SIG-M5 treated with dmso at 0.1 percent for 504 hours (cell line): ENCODE measurements around the gene PRKAG2.
"Not testable (repeated sequence)": the region's sequence is repeated elsewhere in the genome, so short reads cannot be mapped to it uniquely, and the experiment has no call there.

Experiments used
- DNase-seq: peaks from one replicate; lab custom pipeline; 2025; ENCODE audit not compliant: unreplicated experiment; lab: John Stamatoyannopoulos, UW

Gene PRKAG2

DNA sequence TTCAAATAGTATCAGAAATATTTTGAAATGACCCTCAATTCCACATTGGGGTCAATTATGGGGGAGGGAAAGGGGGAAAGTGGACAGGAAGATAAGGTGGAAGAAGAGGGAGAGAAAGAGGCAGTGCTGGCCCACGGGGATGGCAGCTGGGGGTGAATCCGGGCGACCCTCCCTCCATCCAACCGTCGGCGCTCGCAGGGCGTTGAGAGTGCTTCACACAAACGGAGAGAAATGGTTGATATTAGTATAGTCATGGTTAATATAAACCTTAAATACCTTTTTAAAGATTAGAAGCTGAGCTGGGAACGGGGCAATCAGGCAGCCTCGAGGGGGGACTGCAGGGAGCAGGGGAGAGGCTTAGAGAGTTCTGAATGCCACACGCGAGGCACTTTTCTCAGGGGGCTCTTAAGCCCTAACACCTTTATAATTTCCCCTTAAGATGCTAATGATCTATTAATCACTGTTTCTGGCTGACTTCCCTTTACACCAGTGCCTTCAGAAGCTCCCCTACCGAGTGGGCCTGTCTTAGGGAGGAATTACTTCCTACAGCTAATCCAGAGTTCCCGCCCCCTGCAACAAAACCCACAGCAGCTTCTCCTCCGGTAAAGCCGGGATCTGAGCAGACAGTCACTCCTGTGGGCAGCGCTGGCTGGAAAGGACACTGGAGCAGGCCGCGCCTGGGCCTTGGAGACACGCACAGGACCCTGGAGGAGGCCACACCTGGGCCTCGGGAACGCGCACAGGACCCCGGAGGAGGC is 39.5 kb downstream of the PRKAG2 start:
- no peak for DNase-seq

DNA sequence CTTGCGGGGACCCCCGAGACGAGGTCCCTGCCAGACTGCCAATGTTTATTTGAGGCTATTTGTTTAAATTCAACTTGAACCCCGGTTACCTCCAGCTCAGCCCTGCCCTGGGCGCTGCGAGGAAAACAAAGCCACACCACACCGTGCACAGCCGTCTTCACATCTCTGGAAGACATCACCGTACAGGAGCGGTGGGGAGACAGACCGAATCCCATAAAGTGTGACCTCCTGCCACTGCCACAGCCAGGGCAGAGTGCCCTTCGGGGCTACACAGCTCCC is 40.0 kb downstream of the PRKAG2 start:
- DNase-seq = no peak

DNA sequence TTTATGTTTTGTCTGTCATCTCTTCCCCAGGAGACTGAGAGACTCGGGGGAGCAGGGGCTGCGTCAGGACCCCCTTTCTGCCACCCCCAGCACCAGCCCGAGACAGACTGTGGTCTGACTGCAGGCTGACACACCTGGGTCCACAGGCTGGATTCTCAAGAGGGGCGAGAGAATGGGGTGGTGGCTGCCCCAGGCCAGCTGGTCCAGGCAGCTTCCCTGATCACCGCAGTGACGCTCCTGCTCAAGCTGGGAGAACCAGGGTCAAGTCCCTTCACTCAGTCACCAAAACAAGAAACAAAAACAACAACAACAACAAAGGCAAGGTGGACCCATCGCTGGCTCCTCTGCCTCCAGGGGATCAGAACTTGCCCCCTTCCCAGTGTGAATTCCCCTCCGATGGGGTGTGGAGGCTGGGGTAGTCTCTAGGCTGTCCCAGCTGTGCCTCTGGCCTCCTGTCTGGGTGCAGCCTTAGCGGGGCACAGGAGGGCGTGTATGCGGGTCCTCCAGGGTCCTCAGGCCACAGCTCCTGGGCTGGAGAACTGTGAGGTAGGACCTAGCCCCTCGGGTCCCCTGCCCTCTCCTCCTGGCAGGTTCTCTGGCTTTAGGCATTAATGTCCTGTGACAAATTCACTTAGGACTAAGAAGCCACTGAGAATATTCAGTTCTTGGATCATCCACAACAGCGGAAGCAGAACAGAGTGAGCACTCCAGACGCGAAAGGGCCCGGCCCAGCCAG is 40.6 kb downstream of the PRKAG2 start:
- no peak for DNase-seq

DNA sequence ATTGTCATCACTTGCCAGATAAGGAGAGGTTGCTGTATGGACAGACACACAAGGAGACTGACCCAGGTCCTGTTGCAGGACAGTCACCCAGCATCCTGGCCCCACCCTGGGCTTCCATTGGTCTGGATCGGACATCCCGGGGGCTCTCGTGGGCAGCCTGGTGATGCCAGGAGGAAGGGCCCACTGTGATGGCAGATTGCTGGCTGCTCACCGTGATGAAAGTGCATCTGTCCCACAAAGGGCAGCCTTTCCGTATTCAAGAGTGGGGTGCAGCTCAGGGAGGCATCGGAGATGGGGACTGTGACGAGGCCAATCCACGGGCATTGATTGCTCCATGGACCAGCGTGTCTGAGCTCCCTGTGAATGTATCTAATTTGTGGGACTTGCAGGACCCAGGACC is 41.3 kb downstream of the PRKAG2 start:
- DNase-seq = no peak

DNA sequence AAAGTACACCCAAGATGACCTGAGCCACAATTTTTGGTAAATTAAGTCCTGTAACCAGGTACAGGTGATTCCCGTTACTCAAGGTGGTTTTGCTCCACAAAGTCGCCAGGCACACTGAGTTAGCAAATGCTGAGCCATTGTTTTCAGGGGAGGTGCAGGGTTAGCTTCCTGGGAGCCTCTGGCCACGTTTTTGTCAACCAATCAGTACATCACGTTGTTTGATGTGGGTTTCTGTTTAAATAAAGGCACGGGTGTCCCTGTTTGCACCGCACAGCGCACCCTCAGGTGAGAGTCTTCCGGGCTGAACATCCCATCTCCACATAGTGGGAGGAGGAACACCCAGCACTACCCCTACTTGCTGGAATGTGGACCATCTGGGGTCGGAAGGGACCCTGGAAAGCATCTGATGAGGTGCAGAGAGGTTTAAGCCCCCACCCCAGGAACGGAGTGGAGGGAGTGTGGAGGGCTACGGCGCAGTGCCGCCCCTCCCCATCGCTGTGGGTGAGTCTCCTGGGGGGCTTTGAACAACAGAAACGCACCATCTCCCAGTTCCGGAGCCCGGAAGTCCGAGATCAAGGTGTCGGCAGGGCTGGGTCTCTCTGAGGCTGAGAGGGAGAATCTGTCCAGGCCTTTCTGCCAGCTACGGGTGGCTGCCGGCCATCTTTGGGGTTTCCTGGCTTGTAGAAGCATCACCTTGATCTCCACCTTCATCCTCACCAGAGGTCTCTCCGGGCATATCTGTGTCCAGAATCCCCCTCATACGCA is 42.5 kb downstream of the PRKAG2 start:
- DNase-seq = no peak

DNA sequence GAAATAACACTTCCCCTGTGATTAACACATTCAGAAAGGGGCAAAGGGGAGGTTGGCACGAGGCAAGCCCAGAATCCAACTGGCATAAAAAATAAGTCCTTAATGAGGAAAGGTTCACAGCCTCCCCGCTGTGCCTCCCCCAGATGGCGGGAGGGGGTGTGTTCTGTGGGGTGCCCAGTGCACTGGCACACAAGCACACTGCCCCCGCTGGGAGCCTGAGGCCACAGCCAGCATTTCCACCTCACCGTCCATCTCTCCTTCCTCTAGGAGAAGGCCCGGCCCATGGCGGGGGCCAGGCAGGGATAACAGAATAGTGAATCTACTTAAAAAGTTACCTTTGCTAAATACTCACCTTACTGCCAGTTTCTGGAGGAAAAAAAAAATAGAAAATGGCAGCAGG is 43.2 kb downstream of the PRKAG2 start:
- no peak for DNase-seq

DNA sequence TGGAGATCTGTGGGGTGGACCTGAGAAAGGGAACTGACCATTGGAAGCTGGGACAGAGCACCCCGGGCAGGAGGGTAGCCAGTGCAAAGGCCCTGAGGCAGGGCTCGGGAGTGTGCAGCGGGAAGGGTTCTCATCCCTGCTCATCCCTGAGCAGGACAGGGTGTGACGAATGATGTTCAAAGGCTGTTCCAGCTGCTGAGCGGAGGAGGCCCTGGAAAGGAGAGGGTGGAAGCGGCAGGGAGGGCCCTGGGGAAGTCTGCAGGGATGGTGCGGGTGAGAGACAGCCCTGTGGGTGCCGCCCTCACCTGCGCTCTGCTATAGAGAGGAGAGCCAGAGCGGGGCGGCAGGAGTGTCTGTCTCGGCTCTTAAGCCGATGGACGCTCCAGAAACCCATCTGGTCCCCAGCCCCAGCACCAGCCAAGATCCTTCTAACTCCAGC is 43.7 kb downstream of the PRKAG2 start:
- DNase-seq = no peak

DNA sequence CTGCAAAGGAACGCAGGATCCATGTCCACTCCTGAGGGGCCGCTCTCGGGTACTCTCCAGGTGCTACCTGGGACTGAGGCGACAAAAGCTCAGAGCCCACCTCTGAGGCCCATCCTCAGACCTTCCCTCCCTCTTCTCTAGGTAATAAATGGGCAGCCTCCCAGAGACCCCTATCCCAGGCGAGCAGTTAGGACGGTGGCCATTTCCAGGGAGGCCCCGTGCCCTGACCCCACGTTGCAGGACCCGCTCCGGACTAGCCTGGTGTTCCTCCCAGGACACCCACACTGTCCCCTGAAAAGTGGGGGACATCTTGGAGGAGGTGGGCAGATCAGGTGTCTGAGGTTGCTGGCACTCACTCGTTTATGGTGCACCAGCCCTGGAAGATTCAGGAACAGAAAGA is 44.3 kb downstream of the PRKAG2 start:
- no peak for DNase-seq

DNA sequence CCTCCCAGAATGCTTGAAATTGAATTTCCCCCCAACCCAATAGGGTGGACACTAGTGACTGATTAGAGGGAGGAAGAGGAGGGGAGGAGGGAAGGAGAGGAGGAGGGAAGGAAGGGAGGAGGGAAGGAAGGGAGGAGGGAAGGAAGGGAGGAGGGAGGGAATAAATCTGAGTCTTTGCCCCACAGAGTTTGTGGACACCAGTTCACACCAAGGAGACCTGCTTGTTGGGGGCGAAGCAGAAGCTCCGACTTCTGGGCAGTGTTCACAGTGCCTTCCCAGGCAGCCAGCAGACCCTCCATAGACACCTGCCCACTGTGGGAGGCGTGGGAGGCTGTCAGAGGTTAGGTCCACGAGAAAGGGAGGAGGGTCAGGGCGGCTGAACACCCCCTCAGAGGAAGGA is 44.8 kb downstream of the PRKAG2 start:
- DNase-seq = no peak

DNA sequence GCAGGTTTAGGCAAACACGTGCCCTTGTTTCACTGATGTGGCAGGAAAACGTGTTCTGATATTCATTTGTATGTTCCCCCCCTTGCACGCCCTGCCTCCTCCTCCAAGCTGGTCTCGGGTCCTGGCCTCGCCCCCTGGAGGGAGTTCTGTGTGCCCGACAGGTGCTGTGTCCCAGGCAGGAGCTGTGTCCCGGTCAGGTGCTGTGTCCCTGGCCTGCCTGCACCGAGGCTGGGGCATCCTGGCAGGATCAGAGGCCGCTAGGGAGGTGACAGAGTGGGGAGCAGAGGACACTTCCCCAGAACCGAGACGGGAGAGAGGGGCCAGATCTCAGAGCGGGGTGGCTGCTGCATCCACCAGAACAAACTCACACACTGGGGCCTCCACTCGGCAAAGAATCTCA is 45.3 kb downstream of the PRKAG2 start:
- no peak for DNase-seq

DNA sequence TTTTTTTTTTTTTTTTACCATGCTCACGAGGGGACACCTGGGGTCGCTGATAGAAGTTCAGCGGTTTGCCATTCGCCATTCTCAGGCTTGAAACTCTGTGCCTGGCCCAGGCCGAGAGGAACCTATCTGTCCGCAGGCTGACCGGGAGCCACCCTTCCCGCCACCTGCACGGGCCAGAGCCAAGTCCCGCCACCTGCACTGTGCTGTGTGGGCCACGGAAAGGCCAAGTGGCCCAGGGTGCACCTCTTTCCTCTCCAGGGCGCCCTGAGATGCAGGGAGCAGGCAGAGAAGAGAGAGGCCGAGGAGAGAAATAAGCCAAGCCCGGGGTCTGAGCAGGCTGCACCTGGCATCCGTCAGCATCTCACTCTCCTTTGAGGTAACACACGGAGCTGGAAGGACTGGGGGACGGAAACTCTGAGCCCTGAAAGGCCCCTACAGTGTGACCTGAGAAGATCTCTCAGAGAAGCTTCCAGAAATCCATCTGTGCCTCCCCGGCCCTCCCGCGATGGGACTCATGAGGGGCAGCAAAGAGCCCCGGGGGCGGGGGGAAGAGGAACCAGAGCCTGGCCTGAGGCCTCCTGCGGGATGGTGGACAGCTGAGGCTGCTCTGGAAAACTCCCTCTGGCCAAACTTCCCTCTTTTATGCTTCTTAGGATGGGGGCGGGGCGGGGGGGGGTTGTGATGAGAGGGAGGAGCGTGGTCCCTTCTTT is 46.6 kb downstream of the PRKAG2 start:
- DNase-seq = no peak

DNA sequence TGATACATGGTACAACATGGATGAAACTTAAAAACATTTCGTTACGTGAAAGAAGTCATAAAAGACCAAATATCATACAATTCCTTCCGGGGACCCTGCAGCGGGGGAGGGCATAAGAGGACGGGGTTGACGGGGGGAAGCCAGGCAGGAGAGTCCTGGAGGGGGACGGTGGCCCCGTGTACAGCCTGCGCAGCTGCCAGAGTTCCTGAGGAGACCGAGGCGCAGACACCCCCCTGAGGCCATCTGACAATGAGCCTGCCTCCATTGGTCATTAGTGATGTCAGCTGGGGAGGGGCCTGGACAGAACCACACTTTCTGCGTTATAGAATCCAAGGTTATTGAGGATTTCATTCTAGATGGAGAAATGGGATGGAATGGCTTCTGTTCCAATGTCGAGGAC is 47.2 kb downstream of the PRKAG2 start:
- no peak for DNase-seq

DNA sequence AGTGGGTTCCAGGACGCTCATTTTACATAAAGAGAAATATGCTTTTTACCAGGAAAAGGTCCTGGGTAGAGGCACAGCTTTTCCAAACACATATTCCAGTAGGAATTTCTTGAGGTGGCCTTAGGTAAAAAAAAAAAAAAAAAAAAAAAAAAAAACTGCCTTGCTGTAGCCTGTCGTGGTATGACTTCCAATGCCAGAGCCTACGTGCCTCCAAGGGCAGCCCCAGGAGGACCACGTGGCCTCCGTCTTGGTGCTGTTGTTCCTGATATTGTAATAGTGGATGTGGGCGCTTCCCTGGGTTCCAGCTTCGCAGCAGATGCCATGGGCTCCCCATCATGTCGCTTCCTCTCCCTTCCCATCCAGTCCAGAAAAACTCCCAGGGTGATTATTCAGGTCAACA is 49.3 kb downstream of the PRKAG2 start:
- no peak for DNase-seq

DNA sequence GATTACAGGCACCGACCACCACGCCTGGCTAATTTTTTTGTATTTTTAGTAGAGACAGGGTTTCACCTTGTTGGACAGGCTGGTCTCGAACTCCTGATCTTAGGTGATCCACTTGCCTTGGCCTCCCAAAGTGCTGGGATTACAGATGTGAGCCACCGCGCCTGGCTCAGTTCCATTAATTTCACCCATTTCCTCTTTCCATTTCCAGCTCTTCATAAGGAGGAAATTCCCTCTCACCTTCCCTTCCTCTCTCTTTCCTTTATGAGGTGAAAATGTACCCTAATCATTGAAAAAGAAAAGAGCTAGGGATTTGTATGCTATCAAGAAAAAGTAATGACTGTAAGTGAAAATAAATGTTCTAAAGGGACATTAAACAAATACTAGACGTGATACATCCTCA is 50.6 kb downstream of the PRKAG2 start:
- DNase-seq = not testable (repeated sequence)

DNA sequence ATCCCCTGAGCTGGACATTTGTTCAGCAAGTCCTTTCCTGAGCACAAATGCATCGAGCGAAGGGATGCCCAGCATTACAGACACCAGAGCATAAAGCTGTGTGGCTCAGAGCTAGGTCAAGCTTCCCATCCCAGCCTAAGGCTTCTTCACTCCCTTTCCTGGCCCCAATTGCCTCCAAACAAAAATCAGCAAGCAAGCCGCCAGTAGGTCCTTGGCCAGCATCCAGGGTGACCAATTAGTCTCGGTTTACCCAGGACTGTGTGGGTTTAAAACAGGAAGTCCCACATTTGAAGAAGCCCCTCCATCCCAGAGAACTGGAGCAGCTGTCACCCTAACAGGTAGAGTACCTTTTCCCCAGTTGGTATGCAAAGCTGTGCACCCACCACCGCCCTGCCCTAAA is 51.2 kb downstream of the PRKAG2 start:
- DNase-seq = no peak

DNA sequence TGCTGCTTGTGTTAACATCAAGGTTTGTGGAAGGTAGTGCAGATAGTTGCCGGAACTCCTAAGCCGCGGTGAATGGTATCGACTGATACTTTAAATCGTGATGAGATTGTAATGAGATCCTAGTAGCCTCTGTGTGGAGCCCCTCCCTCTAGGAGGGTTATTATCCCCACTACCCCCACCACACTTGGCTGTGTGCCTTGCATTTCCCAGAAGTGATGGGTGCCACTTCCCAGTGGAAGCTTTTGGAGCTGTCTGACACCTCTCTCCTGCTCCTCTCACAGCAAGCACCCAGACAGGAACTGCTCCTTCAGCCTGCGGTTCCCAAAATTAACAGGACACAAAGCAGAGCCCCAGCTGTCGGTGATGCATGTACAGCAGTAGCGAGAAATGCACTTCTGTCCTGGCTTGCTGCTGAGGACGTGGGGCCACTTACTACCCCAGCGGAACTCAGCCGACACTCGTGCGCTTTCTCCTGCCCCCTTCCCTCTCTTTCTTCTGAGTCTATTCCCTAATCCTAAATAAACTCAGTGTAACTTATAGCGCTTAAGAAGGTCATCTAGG is 52.5 kb downstream of the PRKAG2 start:
- DNase-seq = no peak

DNA sequence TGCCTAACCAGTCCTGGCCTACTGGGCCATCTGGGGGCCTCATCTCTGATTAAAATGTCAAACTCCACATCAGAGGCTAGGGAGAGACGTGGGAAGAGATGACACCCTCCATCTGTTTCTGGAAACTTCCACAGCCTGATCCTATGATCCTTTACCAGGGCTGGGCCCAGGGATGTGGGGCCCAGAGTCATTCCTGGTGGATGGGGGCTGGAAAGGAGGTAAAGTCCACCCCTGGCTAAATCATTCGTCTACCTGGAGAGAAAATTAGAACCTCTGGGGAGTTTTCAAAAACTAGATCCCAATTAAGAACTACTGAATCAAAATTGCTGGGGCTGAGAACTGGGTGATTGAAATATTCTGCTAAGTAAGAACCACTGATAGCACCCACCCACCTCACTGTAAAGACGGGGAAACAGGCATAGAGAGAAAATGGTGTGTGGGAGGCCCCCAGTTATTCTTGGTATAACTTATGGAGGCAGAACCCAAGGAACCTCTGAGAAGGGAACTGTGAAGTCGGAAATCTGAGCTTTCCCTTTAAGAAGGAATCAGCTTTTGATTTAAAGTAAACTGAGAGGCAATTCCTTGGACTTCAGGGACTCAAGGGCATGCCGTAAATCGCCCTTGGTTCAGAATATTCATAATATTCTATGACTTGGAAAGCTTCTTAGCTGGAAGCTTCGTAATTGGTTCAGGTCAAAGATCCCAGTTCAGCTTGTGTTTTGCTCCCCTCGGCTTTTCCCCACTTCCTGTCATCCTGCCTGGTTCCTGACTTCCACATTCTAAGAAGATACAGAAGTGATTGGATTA is 53.1 kb downstream of the PRKAG2 start:
- no peak for DNase-seq

DNA sequence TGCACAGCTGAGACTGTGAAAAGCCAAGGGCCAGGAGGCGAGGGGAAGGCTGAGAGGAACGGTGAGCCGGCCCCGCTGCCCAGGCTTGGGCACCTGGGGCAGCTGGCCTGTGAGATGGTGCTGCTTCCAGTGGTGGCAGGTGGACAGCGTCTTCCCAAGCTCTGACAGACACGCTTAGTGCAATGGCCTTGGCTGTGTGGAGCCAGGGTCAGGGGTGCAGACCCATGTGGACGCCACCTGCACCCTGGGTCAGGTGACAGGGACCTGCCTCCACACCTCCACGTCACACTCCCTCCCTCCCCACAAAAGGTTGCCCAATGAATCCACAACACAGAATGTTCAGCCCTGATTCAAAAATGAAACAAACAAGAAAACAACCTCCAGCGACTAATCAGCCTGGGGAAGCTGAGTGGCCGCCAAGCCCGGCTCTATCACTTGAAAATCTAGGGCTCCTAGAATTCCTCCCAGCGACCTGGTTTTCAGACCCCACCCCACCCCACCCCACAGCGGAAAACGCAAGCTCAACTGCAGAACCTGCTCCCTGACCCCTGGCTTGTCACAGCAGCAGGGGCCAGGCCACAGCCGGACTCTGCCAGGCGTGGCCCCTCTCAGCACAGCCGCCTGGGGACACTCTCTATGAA is 54.3 kb downstream of the PRKAG2 start:
- DNase-seq = no peak

DNA sequence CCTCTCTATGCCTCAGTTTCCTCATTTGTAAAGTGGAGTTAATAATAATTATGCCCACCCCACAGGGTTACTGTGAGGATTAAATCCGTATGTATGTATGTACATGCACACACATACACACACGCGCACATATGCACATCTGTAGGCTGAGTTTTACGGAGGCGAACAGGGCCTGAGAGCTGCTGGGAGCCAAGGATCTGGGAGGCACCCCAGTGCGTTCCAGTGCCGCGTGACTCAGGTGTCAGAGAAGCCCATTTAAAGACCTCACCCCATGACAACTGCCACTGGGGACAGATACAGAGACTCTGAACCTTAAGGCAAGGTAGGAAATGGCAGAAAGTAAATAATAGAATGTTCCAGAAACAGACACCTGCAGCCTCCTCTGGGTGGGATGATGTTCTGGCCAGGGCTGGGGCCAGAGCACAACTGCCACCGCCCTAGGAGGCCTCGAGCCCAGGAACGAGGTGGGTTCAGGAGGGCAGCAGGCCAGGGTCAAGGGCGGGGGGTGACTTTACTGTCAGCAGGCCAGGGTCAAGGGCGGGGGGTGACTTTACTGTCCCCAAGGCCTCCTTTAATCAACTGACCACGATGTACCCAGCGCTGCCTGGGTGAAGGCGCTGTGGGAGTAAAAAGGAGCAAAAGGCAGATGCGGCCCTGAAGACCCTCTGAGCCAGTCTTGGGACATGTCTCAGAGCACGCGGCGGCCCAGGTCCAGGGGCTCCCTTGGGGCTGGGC is 54.9 kb downstream of the PRKAG2 start:
- DNase-seq = no peak
